ENCODE data around the gene FOXP2.

GRCh38 chr7:114588506-114588905 is 173.9 kb downstream of the FOXP2 start:
- no peak for TF ChIP-seq CTCF (IDR thresholded peaks at IDR 0.05)
- TF ChIP-seq POLR2A (IDR thresholded peaks at IDR 0.05) = no peak
